Muscle layer of colon (tissue), 2 donors: ENCODE data around the gene CYB5R2.

Experiments
- H3K27ac ChIP-seq: one replicate; pipeline ENCODE4 v1.7.0; 2013; ENCODE audit warnings: low read depth, mild to moderate bottlenecking, low read length, moderate library complexity
- H3K27me3 ChIP-seq, 2 donors: one replicate each; pipeline ENCODE4 v1.7.0; 2013; ENCODE audit warnings: low read length in 2 of 2, mild to moderate bottlenecking in 2 of 2; ENCODE audit not compliant: insufficient read depth in 2 of 2, control insufficient read depth in 1 of 2
- H3K36me3 ChIP-seq: one replicate; pipeline ENCODE4 v1.7.0; 2013; ENCODE audit warnings: mild to moderate bottlenecking, low read length; ENCODE audit not compliant: insufficient read depth
- H3K4me1 ChIP-seq: one replicate; pipeline ENCODE4 v1.7.0; 2013; ENCODE audit warnings: mild to moderate bottlenecking, low read length; ENCODE audit not compliant: insufficient read depth
- H3K4me3 ChIP-seq, 2 donors: one replicate each; pipeline ENCODE4 v1.7.0; 2013; ENCODE audit warnings: low read length in 2 of 2, low read depth in 1 of 2, mild to moderate bottlenecking in 1 of 2, moderate library complexity in 1 of 2
- H3K9ac ChIP-seq: one replicate; pipeline ENCODE4 v1.7.0; 2013; ENCODE audit warnings: low read length
- H3K9me3 ChIP-seq: one replicate; pipeline ENCODE4 v1.7.0; 2013; ENCODE audit warnings: mild to moderate bottlenecking, low read length
- donor health status: abdominal sarcoma.
- donor health status: Adenocarcinoma of cecum.

CYB5R2 gene

GRCh38 chr11:7636350-7636749 lies 37.0 kb downstream of the CYB5R2 start:
- H3K36me3 ChIP-seq, result peaks cover 40% of the 10 kb centered on the region

GRCh38 chr11:7635708-7636107 lies 37.6 kb downstream of the CYB5R2 start:
- peaks cover 4% of the 10 kb centered on the region for H3K4me1 ChIP-seq
- H3K9me3 ChIP-seq, result no peaks in the 10 kb centered on the region
- H3K9ac ChIP-seq, result no peak overlapping the region
- peaks cover 34% of the 10 kb centered on the region for H3K36me3 ChIP-seq
- H3K27ac ChIP-seq, result no peak overlapping the region
- no peak overlapping the region for H3K4me3 ChIP-seq
- no peaks in the 10 kb centered on the region for H3K27me3 ChIP-seq

More at GRCh38 chr11:7636350-7636749, 37.0 kb downstream of the CYB5R2 start:
- H3K27me3 ChIP-seq, result no peaks in the 10 kb centered on the region
- no peak overlapping the region for H3K27ac ChIP-seq
- no peaks in the 10 kb centered on the region for H3K9me3 ChIP-seq
- no peak overlapping the region for H3K4me3 ChIP-seq
- peaks cover 4% of the 10 kb centered on the region for H3K4me1 ChIP-seq
- no peak overlapping the region for H3K9ac ChIP-seq

- Histone ChIP-seq H3K4me3 (no peak overlapping the region), H3K4me1 (peaks cover 4% of the 10 kb centered on the region), H3K9ac (no peak overlapping the region), H3K27ac (no peak overlapping the region), H3K36me3 (peaks cover 29% of the 10 kb centered on the region), H3K9me3 (no peaks in the 10 kb centered on the region), H3K27me3 (no peaks in the 10 kb centered on the region)
Measured at GRCh38 chr11:7635137-7635536, 38.2 kb downstream of the CYB5R2 start.

- H3K27ac ChIP-seq, result no peak overlapping the region
- no peaks in the 10 kb centered on the region for H3K27me3 ChIP-seq
- H3K4me1 ChIP-seq, result no peaks in the 10 kb centered on the region
- peaks cover 35% of the 10 kb centered on the region for H3K36me3 ChIP-seq
- no peak overlapping the region for H3K4me3 ChIP-seq
- H3K9me3 ChIP-seq, result no peaks in the 10 kb centered on the region
- H3K9ac ChIP-seq, result no peak overlapping the region
Measured at GRCh38 chr11:7632211-7632610, 41.1 kb downstream of the CYB5R2 start.

- no peak overlapping the region for H3K4me3 ChIP-seq
- no peaks in the 10 kb centered on the region for H3K27me3 ChIP-seq
- no peaks in the 10 kb centered on the region for H3K4me1 ChIP-seq
- no peak overlapping the region for H3K27ac ChIP-seq
- H3K9ac ChIP-seq, result no peak overlapping the region
- no peaks in the 10 kb centered on the region for H3K9me3 ChIP-seq
- H3K36me3 ChIP-seq, result peaks cover 35% of the 10 kb centered on the region
Measured at GRCh38 chr11:7630002-7630401, 43.3 kb downstream of the CYB5R2 start.

- H3K9me3 ChIP-seq, result no peaks in the 10 kb centered on the region
- no peaks in the 10 kb centered on the region for H3K4me1 ChIP-seq
- H3K36me3 ChIP-seq, result peaks cover 25% of the 10 kb centered on the region
- no peaks in the 10 kb centered on the region for H3K27me3 ChIP-seq
- H3K4me3 ChIP-seq, result no peak overlapping the region
- no peak overlapping the region for H3K9ac ChIP-seq
- H3K27ac ChIP-seq, result no peak overlapping the region
Measured at GRCh38 chr11:7628660-7629059, 44.6 kb downstream of the CYB5R2 start.

- Histone ChIP-seq H3K9me3 (no peaks in the 10 kb centered on the region), H3K36me3 (no peaks in the 10 kb centered on the region), H3K4me1 (no peaks in the 10 kb centered on the region), H3K27me3 (no peaks in the 10 kb centered on the region), H3K27ac (no peak overlapping the region), H3K9ac (no peak overlapping the region), H3K4me3 (no peak overlapping the region)
Measured at GRCh38 chr11:7622721-7623120, 50.6 kb downstream of the CYB5R2 start.

GRCh38 chr11:7621554-7621953 lies 51.7 kb downstream of the CYB5R2 start:
- no peaks in the 10 kb centered on the region for H3K36me3 ChIP-seq

GRCh38 chr11:7621090-7621489 lies 52.2 kb downstream of the CYB5R2 start:
- Histone ChIP-seq H3K4me3 (no peak overlapping the region), H3K27ac (no peak overlapping the region), H3K9me3 (no peaks in the 10 kb centered on the region), H3K27me3 (no peaks in the 10 kb centered on the region), H3K36me3 (no peaks in the 10 kb centered on the region), H3K9ac (no peak overlapping the region), H3K4me1 (no peaks in the 10 kb centered on the region)

More at GRCh38 chr11:7621554-7621953, 51.7 kb downstream of the CYB5R2 start:
- Histone ChIP-seq H3K9me3 (no peaks in the 10 kb centered on the region), H3K9ac (no peak overlapping the region), H3K27ac (no peak overlapping the region), H3K4me1 (no peaks in the 10 kb centered on the region), H3K4me3 (no peak overlapping the region), H3K27me3 (no peaks in the 10 kb centered on the region)

GRCh38 chr11:7619322-7619721 lies 54.0 kb downstream of the CYB5R2 start:
- H3K36me3 ChIP-seq, result no peaks in the 10 kb centered on the region
- no peak overlapping the region for H3K9ac ChIP-seq

GRCh38 chr11:7617032-7617431 lies 56.3 kb downstream of the CYB5R2 start:
- Histone ChIP-seq H3K36me3 (no peaks in the 10 kb centered on the region), H3K9me3 (no peaks in the 10 kb centered on the region), H3K4me1 (no peaks in the 10 kb centered on the region), H3K27ac (no peak overlapping the region), H3K9ac (no peak overlapping the region), H3K4me3 (no peak overlapping the region), H3K27me3 (no peaks in the 10 kb centered on the region)

More at GRCh38 chr11:7619322-7619721, 54.0 kb downstream of the CYB5R2 start:
- Histone ChIP-seq H3K4me1 (no peaks in the 10 kb centered on the region), H3K27me3 (no peaks in the 10 kb centered on the region), H3K4me3 (no peak overlapping the region), H3K27ac (no peak overlapping the region), H3K9me3 (no peaks in the 10 kb centered on the region)
